Omental fat pad (tissue), 4 donors: ENCODE measurements around the gene CEP70. TPM values are rescaled to one million over a fixed set of nuclear protein-coding genes. Genes with fewer than 3 reads are reported as not detected.
"Not testable (repeated sequence)": the region's sequence is repeated elsewhere in the genome, so short reads cannot be mapped to it uniquely, and the experiment has no call there.

Experiments
- ATAC-seq: fragments of 150-250 bp; one replicate; pipeline ENCODE4 v1.9.1; 2016; ENCODE audit warnings: mild to moderate bottlenecking, moderate library complexity; ENCODE audit not compliant: low FRiP score
- DNase-seq: peaks from one replicate; pipeline ENCODE4 v3.0.0-alpha.2; 2019; ENCODE audit warnings: low spot score
- CTCF ChIP-seq, 3 donors: fragments of 450-650 bp; IDR thresholded peaks; one replicate each; pipeline ENCODE4 v1.5.1; 2016 to 2017; ENCODE audit warnings: antibody characterized with exemption in 3 of 3, mild to moderate bottlenecking in 3 of 3, moderate library complexity in 2 of 3
- total RNA-seq, 4 donors: library from RNA; depleted of rRNA; stranded (reverse); fragments of >200 nt; gene quantifications; one replicate each; pipeline ENCODE4 v1.1.0, GENCODE V29; 2016

Gene CEP70
- total RNA-seq, 4 donors from 2014 or later: 10.6 to 15.4 (median 13.8) TPM

GRCh38 chr3:138491971-138492370 lies 102.1 kb downstream of the CEP70 start:
- DNase-seq (no peak), ATAC-seq (no peak)
- no peak for TF ChIP-seq CTCF (IDR thresholded peaks at IDR 0.05)

- ATAC-seq, DNase-seq: not testable (repeated sequence)
Measured at GRCh38 chr3:138486580-138486979, 107.5 kb downstream of the CEP70 start.

GRCh38 chr3:138484672-138485071 lies 109.4 kb downstream of the CEP70 start:
- not testable (repeated sequence) for DNase-seq, ATAC-seq

GRCh38 chr3:138479438-138479863 lies 114.6 kb downstream of the CEP70 start:
- no peak for DNase-seq
- TF ChIP-seq CTCF (IDR thresholded peaks at IDR 0.05): no peak
- no peak for ATAC-seq

- no peak for TF ChIP-seq CTCF (IDR thresholded peaks at IDR 0.05)
- ATAC-seq: no peak
- DNase-seq: no peak
Measured at GRCh38 chr3:138477801-138478200, 116.3 kb downstream of the CEP70 start.

- DNase-seq (no peak), ATAC-seq (no peak)
- TF ChIP-seq CTCF (IDR thresholded peaks at IDR 0.05): no peak
Measured at GRCh38 chr3:138477120-138477519, 116.9 kb downstream of the CEP70 start.

GRCh38 chr3:138476526-138476925 lies 117.5 kb downstream of the CEP70 start:
- no peak for TF ChIP-seq CTCF (IDR thresholded peaks at IDR 0.05)
- no peak for DNase-seq
- ATAC-seq: no peak

- ATAC-seq (no peak), DNase-seq (no peak)
- no peak for TF ChIP-seq CTCF (IDR thresholded peaks at IDR 0.05)
Measured at GRCh38 chr3:138474163-138474562, 119.9 kb downstream of the CEP70 start.
